ENCODE results near the gene COPZ2.

COPZ2 gene

GRCh38 chr17:48064638-48065037 lies 27.0 kb upstream of the COPZ2 start:
- peaks cover 6% of the 10 kb centered on the region for H3K4me1 ChIP-seq (ENCODE audit: low read depth, poor library complexity, severe bottlenecking)
- no peak overlapping the region for H2AFZ ChIP-seq (ENCODE audit: low read depth)
- H3K4me2 ChIP-seq = no peak overlapping the region
- TF ChIP-seq CTCF (conservative IDR thresholded peaks at IDR 0.05; ENCODE audit: low read depth, low read length) = no peak
- H3K27ac ChIP-seq = no peak overlapping the region
- peaks cover 9% of the 10 kb centered on the region; the same call in 1 of the 2 replicates for H3K36me3 ChIP-seq (ENCODE audit: insufficient read depth)
- H3K27me3 ChIP-seq (ENCODE audit: insufficient read depth, low read depth) = no peaks in the 10 kb centered on the region
- H3K4me3 ChIP-seq (IDR thresholded peaks at IDR 0.05; ENCODE audit: insufficient read depth, low read depth, low read length) = no peak overlapping the region
- H4K20me1 ChIP-seq (ENCODE audit: insufficient read depth) = no peaks in the 10 kb centered on the region
- no peak overlapping the region for H3K9ac ChIP-seq
- H3K79me2 ChIP-seq (ENCODE audit: insufficient read depth, low read depth) = no peaks in the 10 kb centered on the region; the same call in 1 of the 2 replicates

- no peak overlapping the region for H2AFZ ChIP-seq (ENCODE audit: low read depth)
- H3K27me3 ChIP-seq (ENCODE audit: insufficient read depth, low read depth) = no peaks in the 10 kb centered on the region
- H4K20me1 ChIP-seq (ENCODE audit: insufficient read depth) = no peaks in the 10 kb centered on the region
- no peak overlapping the region for H3K4me2 ChIP-seq
- TF ChIP-seq CTCF (conservative IDR thresholded peaks at IDR 0.05; ENCODE audit: low read depth, low read length) = no peak
- H3K27ac ChIP-seq = no peak overlapping the region
- H3K36me3 ChIP-seq (ENCODE audit: insufficient read depth) = peaks cover 16% of the 10 kb centered on the region; the same call in 1 of the 2 replicates
- H3K4me1 ChIP-seq (ENCODE audit: low read depth, poor library complexity, severe bottlenecking) = peaks cover 24% of the 10 kb centered on the region
- H3K4me3 ChIP-seq (IDR thresholded peaks at IDR 0.05; ENCODE audit: insufficient read depth, low read depth, low read length) = no peak overlapping the region
- H3K9ac ChIP-seq = no peak overlapping the region
- H3K79me2 ChIP-seq (ENCODE audit: insufficient read depth, low read depth) = peaks cover 16% of the 10 kb centered on the region; the same call in 1 of the 2 replicates
Observed at GRCh38 chr17:48062273-48062672, 24.7 kb upstream of the COPZ2 start.

- Histone ChIP-seq H3K27ac (no peak overlapping the region), H4K20me1 (ENCODE audit: insufficient read depth) (no peaks in the 10 kb centered on the region), H3K4me1 (ENCODE audit: low read depth, poor library complexity, severe bottlenecking) (peaks cover 44% of the 10 kb centered on the region), H3K4me2 (no peak overlapping the region), H3K79me2 (ENCODE audit: insufficient read depth, low read depth) (peaks cover 33% of the 10 kb centered on the region; the same call in 1 of the 2 replicates), H3K9ac (no peak overlapping the region), H2AFZ (ENCODE audit: low read depth) (no peak overlapping the region), H3K36me3 (ENCODE audit: insufficient read depth) (peaks cover 16% of the 10 kb centered on the region; the same call in 1 of the 2 replicates), H3K27me3 (ENCODE audit: insufficient read depth, low read depth) (no peaks in the 10 kb centered on the region), H3K4me3 (IDR thresholded peaks at IDR 0.05; ENCODE audit: insufficient read depth, low read depth, low read length) (no peak overlapping the region)
- no peak for TF ChIP-seq CTCF (conservative IDR thresholded peaks at IDR 0.05; ENCODE audit: low read depth, low read length)
Observed at GRCh38 chr17:48060249-48060648, 22.7 kb upstream of the COPZ2 start.

- H3K9ac ChIP-seq = no peak overlapping the region
- H3K79me2 ChIP-seq (ENCODE audit: insufficient read depth, low read depth) = peaks cover 43% of the 10 kb centered on the region
- no peaks in the 10 kb centered on the region for H4K20me1 ChIP-seq (ENCODE audit: insufficient read depth)
- H3K27me3 ChIP-seq (ENCODE audit: insufficient read depth, low read depth) = no peaks in the 10 kb centered on the region
- TF ChIP-seq CTCF (conservative IDR thresholded peaks at IDR 0.05; ENCODE audit: low read depth, low read length) = no peak
- H3K4me3 ChIP-seq (IDR thresholded peaks at IDR 0.05; ENCODE audit: insufficient read depth, low read depth, low read length) = no peak overlapping the region
- peaks cover 55% of the 10 kb centered on the region for H3K4me1 ChIP-seq (ENCODE audit: low read depth, poor library complexity, severe bottlenecking)
- peak overlapping the region; percentile 20; the same call in 1 of the 2 replicates for H3K27ac ChIP-seq
- peaks cover 16% of the 10 kb centered on the region; the same call in 1 of the 2 replicates for H3K36me3 ChIP-seq (ENCODE audit: insufficient read depth)
- H2AFZ ChIP-seq (ENCODE audit: low read depth) = no peak overlapping the region
- H3K4me2 ChIP-seq = no peak overlapping the region
Observed at GRCh38 chr17:48059125-48059668, 21.6 kb upstream of the COPZ2 start.

Measured in KMS-11 (cell line).